ENCODE results near the gene GNAQ.

DNA sequence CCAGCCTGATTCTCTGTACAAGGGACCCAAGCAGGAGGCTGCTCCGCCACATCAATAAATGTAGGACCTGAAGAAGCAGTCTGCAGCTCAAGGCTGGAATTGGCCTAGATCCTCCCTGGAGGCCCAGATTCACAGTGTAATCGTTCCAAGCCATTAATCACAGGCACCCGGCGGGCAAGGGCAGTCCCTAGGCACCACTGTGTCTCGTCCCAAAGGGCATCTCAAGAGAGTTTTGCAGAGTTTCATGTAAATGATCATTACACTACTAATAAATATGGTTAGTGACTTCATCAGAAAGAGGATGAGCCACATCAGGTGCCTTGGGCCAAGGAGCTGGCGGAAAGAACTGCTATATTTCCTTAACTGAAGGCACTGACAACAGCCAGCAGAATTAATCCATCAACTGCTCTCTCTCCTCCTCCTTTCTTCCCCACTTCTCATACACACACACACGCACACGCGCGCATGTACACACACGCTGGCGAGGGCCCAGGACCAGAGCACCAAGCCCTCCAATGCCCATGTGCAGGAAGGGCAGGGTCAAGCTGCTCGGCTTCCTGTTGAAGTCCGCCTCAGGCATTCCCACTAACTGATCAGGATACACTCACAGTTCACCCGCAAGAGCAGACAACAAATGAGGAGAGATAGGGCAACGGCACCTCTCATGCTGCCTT, 33.9 kb downstream of the GNAQ start:
- TF ChIP-seq, protein P1, sequence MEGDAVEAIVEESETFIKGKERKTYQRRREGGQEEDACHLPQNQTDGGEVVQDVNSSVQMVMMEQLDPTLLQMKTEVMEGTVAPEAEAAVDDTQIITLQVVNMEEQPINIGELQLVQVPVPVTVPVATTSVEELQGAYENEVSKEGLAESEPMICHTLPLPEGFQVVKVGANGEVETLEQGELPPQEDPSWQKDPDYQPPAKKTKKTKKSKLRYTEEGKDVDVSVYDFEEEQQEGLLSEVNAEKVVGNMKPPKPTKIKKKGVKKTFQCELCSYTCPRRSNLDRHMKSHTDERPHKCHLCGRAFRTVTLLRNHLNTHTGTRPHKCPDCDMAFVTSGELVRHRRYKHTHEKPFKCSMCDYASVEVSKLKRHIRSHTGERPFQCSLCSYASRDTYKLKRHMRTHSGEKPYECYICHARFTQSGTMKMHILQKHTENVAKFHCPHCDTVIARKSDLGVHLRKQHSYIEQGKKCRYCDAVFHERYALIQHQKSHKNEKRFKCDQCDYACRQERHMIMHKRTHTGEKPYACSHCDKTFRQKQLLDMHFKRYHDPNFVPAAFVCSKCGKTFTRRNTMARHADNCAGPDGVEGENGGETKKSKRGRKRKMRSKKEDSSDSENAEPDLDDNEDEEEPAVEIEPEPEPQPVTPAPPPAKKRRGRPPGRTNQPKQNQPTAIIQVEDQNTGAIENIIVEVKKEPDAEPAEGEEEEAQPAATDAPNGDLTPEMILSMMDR (IDR thresholded peaks at IDR 0.05) = no peak
- no peak for TF ChIP-seq POLR2A (IDR thresholded peaks at IDR 0.05)

All from testis (tissue), 2 donors.